Immature natural killer cell (primary cell): ENCODE results near the gene GSTM1. TPM values are rescaled to one million over a fixed set of nuclear protein-coding genes. Genes with fewer than 3 reads are reported as not detected.
"Not testable (repeated sequence)": the region's sequence is repeated elsewhere in the genome, so short reads cannot be mapped to it uniquely, and the experiment has no call there.

ENCODE experiments used
- DNase-seq, 3 donors: peaks; one replicate each; pipeline ENCODE4 v3.0.0; 2022; ENCODE audit warnings: mixed read lengths in 1 of 3
- H3K27ac Mint-ChIP-seq, 6 donors: one replicate each; pipeline ENCODE4 v1.8.0; 2020; ENCODE audit warnings: mixed read lengths in 6 of 6, mild to moderate bottlenecking in 5 of 6, inconsistent platforms in 4 of 6, moderate library complexity in 3 of 6
- H3K27me3 Mint-ChIP-seq, 3 donors: one replicate each; pipeline ENCODE4 v1.8.0; 2020 to 2021; ENCODE audit warnings: low read depth in 3 of 3, mild to moderate bottlenecking in 3 of 3, mixed read lengths in 3 of 3, moderate library complexity in 3 of 3, inconsistent platforms in 1 of 3
- H3K36me3 Mint-ChIP-seq, 3 donors: one replicate each; pipeline ENCODE4 v1.8.0; 2020; ENCODE audit warnings: mixed read lengths in 3 of 3, inconsistent platforms in 2 of 3, mild to moderate bottlenecking in 2 of 3
- H3K4me1 Mint-ChIP-seq, 2 donors: one replicate each; pipeline ENCODE4 v1.8.0; 2020; ENCODE audit warnings: inconsistent platforms in 2 of 2, mild to moderate bottlenecking in 2 of 2, mixed read lengths in 2 of 2, moderate library complexity in 1 of 2
- H3K4me3 Mint-ChIP-seq, 5 donors: one replicate each; pipeline ENCODE4 v1.8.0; 2020; ENCODE audit warnings: mild to moderate bottlenecking in 5 of 5, mixed read lengths in 5 of 5, inconsistent platforms in 3 of 5, moderate library complexity in 3 of 5
- H3K9me3 Mint-ChIP-seq, 6 donors: one replicate each; pipeline ENCODE4 v1.8.0; 2020; ENCODE audit warnings: mild to moderate bottlenecking in 6 of 6, mixed read lengths in 6 of 6, inconsistent platforms in 4 of 6, moderate library complexity in 3 of 6
- polyA plus RNA-seq, 3 donors: library from polyadenylated mRNA; unstranded; fragments of 300-500 nt; fragmentation: Illumina TruSeq; gene quantifications; one replicate each; pipeline ENCODE4 v1.2.3, GENCODE V29; 2021

Gene GSTM1
- polyA plus RNA-seq, 3 donors from 2014 or later = 35.4 TPM; not detected in 2

DNA sequence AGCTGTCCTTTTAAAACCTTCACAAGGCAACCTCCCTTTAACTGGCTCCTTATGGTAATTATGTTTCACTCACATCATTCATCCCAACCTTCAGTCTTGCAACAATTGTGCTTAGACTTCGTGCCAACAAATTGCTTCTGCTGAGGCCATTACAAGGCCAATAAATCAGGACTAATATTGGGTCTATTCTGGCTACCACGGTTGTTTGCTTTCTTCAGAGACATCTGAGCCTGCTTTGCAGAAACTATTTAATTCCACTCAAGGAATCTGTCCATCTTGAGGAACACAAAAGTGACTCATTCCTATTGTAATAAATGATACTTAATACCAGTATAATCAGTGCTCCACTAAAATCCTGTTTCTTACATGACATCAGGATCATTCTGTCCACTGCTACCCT is 34.3 kb upstream of the GSTM1 start:
- peaks cover 0 to 1% (median 0%) of the 10 kb centered on the region in 6 donors for H3K9me3 Mint-ChIP-seq
- H3K4me1 Mint-ChIP-seq = peaks cover 18 to 22% of the 10 kb centered on the region in 2 donors
- H3K27me3 Mint-ChIP-seq = peaks cover 5 to 9% (median 8%) of the 10 kb centered on the region in 3 donors
- peak overlapping the region in 2 of 5 donors; percentile 24 to 47 for H3K4me3 Mint-ChIP-seq
- H3K36me3 Mint-ChIP-seq = peaks cover 0 to 4% (median 0%) of the 10 kb centered on the region in 3 donors
- H3K27ac Mint-ChIP-seq = peak overlapping the region in 1 of 6 donors; percentile 6
- no peak for DNase-seq

DNA sequence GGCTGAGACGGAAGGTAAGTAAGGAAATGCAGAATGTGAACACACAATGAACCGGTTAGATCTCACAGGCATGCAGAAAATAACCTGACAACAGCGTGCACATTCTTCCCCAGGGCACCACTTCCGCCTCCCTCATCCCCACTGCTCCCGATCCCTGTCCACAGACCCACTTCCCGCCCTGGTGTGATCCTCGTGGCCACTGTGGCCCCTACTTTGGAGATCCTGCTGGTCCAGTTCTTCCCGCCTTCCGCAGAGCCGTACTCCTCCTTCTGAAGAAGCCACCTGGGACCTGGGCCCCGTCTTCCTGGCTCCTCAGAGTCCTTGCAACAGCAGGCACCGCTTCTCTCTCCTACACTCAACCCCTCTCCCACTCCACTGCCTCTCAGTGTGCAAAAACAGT is 33.1 kb upstream of the GSTM1 start:
- peak overlapping the region in 2 of 5 donors; percentile 55 to 58 for H3K4me3 Mint-ChIP-seq

DNA sequence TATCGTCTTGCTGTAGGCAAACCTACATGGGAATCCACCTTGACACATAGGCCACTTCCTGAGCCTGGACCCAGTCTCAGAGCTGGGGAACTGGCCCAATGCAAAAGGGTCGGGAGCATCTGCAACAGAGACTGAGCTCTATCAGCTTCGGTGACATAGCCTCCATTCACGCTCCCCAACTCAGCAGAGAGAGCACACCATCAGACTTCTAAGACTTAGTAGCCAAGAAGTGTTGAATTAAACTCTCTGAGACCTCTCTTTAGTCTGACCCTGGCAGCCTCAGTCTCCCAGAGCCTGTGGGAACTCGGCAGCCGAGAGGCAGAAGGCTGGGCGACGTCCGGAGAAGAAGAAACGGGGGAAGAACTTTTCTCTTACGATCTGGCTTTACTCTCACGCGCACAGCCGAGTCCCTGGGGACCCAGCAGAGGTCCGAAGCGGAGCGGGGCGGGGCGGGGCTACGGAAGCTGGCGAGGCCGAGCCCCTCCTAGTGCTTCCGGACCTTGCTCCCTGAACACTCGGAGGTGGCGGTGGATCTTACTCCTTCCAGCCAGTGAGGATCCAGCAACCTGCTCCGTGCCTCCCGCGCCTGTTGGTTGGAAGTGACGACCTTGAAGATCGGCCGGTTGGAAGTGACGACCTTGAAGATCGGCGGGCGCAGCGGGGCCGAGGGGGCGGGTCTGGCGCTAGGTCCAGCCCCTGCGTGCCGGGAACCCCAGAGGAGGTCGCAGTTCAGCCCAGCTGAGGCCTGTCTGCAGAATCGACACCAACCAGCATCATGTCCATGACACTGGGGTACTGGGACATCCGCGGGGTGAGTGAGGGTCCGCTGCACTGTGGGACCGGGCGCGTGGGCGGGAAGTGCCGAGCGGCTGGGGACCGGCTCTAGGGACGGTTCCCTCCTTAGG is 31.8 kb upstream of the GSTM1 start, which contains the start of gene GSTM4:
GSTM4 (plus strand) TSS at position 485 of the 905 bp plus-strand sequence; CDS start at position 776, 291 bp downstream.
- Mint-ChIP-seq H3K27ac (peak within 1 kb of the TSS; percentile 88 to 92 (median 91)), H3K9me3 (no peaks in the 10 kb centered on the region), H3K4me3 (peak within 1 kb of the TSS; percentile 89 to 96 (median 95)), H3K4me1 (peaks cover 18 to 22% of the 10 kb centered on the region in 2 donors), H3K36me3 (peaks cover 0 to 9% (median 0%) of the 10 kb centered on the region in 3 donors), H3K27me3 (peaks cover 5 to 9% (median 6%) of the 10 kb centered on the region in 3 donors)
- peak; percentile 49 to 61 (median 58) for DNase-seq

More for the DNA sequence above, 33.1 kb upstream of the GSTM1 start:
- no peak for DNase-seq
- Mint-ChIP-seq H3K9me3 (peaks cover 0 to 1% (median 0%) of the 10 kb centered on the region in 6 donors), H3K36me3 (peaks cover 0 to 9% (median 0%) of the 10 kb centered on the region in 3 donors), H3K27ac (no peak overlapping the region), H3K4me1 (peaks cover 18 to 22% of the 10 kb centered on the region in 2 donors), H3K27me3 (peaks cover 5 to 9% (median 6%) of the 10 kb centered on the region in 3 donors)

DNA sequence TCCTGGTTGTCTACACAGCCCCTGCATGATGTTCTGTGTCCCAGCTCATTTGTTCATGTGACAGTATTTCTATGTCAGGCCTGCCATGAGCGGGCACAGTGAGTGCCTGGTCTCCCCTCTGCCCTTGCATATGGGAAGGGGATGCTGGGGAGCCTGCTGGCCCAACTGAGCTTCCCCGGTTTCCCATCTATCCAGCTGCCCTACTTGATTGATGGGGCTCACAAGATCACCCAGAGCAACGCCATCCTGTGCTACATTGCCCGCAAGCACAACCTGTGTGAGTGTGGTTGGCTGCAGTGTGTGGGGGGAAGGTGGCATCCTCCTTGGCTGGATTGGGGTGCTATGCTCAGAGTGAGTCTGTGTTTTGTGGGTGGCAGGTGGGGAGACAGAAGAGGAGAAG is 30.2 kb upstream of the GSTM1 start:
- Mint-ChIP-seq H3K36me3 (peaks cover 0 to 9% (median 0%) of the 10 kb centered on the region in 3 donors), H3K9me3 (no peaks in the 10 kb centered on the region), H3K27me3 (peaks cover 2 to 8% (median 6%) of the 10 kb centered on the region in 3 donors), H3K27ac (peak overlapping the region in 2 of 6 donors; percentile 22 to 60), H3K4me1 (peaks cover 18 to 22% of the 10 kb centered on the region in 2 donors), H3K4me3 (peak overlapping the region; percentile 30 to 73 (median 49))
- no peak for DNase-seq

DNA sequence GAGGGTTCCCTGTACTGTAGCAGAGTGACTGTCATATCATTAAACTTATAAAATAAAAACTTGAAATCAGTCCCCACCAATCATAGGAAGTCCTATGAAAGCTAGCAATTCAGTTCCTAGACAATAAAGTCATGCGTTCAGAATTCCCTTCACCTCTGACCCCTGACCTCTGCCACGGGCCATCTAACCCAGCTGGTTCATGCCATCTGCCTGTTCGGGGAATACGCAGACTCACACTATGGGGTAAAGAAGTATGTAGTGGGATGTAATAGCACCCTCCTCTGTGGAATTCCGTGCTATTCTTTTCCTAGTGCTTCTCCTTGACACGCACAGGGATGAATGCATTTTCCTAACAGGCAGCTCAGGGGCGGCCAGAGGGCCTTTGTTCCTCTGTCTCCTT is 29.6 kb upstream of the GSTM1 start:
- peaks cover 0 to 8% (median 0%) of the 10 kb centered on the region in 3 donors for H3K36me3 Mint-ChIP-seq
- H3K4me3 Mint-ChIP-seq = peak overlapping the region; percentile 30 to 73 (median 49)
- H3K4me1 Mint-ChIP-seq = peaks cover 18 to 22% of the 10 kb centered on the region in 2 donors
- no peak overlapping the region for H3K27ac Mint-ChIP-seq
- no peaks in the 10 kb centered on the region for H3K9me3 Mint-ChIP-seq
- H3K27me3 Mint-ChIP-seq = peaks cover 0 to 8% (median 6%) of the 10 kb centered on the region in 3 donors
- DNase-seq = no peak

DNA sequence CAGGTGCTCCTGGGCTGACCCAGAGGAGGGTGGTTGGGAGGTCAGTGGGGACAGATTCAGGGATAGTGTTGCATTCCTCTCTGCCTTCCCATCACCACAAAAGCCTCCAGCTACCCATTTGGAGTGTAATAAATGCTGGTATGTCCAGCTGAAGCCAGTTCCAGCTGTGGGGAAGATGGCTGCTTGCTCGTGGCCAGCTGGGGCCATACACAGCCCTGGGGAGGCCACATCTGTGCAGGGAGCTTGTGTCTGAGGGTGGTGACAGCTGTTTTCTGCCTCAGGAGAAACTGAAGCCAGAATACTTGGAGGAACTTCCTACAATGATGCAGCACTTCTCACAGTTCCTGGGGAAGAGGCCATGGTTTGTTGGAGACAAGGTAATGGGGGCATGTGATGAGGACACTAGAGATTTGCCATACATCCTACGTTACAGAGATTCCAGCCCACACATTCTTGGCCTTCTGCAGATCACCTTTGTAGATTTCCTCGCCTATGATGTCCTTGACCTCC is 29.0 kb upstream of the GSTM1 start:
- no peak for DNase-seq
- H3K9me3 Mint-ChIP-seq = no peaks in the 10 kb centered on the region
- no peak overlapping the region for H3K27ac Mint-ChIP-seq
- H3K36me3 Mint-ChIP-seq = peaks cover 0 to 5% (median 0%) of the 10 kb centered on the region in 3 donors
- peaks cover 0 to 5% (median under 1%) of the 10 kb centered on the region in 3 donors for H3K27me3 Mint-ChIP-seq
- peaks cover 18 to 21% of the 10 kb centered on the region in 2 donors for H3K4me1 Mint-ChIP-seq
- H3K4me3 Mint-ChIP-seq = peak overlapping the region in 2 of 5 donors; percentile 7 to 43

DNA sequence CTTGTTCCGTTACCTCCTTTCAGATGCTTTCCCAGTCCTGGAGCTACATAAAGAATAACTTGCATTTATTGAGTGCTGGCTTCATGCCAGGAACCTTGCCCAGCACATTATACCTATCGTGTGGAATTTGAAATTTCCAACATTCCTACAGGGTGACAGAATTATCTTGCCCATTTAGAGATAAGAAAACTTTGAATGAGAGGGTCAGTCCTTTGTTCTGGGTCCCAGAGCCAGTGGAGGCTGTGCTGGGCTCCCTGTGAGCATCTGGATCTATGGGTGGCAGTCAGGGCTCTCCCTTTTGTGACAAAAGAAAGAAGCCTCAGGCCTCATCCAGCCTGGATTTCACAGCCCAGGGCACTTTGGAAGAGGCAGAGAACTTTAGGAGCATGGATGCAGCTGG is 28.5 kb upstream of the GSTM1 start:
- no peaks in the 10 kb centered on the region for H3K9me3 Mint-ChIP-seq
- H3K36me3 Mint-ChIP-seq = peaks cover 0 to 5% (median 0%) of the 10 kb centered on the region in 3 donors
- peaks cover 0 to 3% (median 0%) of the 10 kb centered on the region in 3 donors for H3K27me3 Mint-ChIP-seq
- peak overlapping the region in 1 of 6 donors; percentile 1 for H3K27ac Mint-ChIP-seq
- peak overlapping the region in 2 of 5 donors; percentile 10 to 51 for H3K4me3 Mint-ChIP-seq
- DNase-seq = no peak
- H3K4me1 Mint-ChIP-seq = peaks cover 18 to 21% of the 10 kb centered on the region in 2 donors

DNA sequence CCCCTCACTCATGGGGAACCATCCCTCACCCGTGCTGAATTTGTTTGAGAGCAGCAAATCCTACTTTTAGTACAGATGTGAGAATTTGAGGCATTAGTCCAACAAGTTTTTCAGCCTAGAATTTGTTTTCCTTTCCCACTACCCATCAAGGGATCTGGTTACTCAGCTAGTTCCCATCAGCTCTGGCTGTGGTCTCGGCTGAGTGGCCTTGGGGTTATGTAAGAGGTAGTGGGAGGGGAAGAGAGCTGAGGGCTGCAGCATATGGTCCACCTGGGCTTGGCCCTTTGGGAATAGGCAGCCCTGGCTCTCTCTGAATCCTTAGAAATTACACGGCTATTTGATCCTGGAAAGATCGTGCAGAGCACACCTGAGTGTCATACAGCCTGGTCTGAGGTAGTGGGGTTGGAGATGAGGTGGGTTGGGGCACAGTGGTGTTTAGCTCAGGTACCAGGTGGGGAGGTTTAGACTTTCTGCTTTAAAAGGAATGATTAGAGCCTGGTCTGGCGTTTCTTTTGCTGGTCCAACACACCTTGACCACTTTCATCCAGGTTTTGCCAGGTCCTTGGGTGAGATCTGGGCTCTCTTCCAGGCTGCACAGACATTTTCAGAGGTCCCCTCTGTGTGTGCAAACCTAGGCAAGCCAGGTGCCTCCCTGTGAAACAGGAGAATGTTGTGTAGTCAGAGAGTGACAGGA is 27.5 kb upstream of the GSTM1 start:
- peaks cover 16% of the 10 kb centered on the region in 2 donors for H3K4me1 Mint-ChIP-seq
- no peak overlapping the region for H3K4me3 Mint-ChIP-seq
- no peak for DNase-seq
- no peaks in the 10 kb centered on the region for H3K9me3 Mint-ChIP-seq
- H3K27ac Mint-ChIP-seq = no peak overlapping the region
- peaks cover 0 to 5% (median 3%) of the 10 kb centered on the region in 3 donors for H3K36me3 Mint-ChIP-seq
- H3K27me3 Mint-ChIP-seq = peaks cover 0 to 3% (median 0%) of the 10 kb centered on the region in 3 donors

DNA sequence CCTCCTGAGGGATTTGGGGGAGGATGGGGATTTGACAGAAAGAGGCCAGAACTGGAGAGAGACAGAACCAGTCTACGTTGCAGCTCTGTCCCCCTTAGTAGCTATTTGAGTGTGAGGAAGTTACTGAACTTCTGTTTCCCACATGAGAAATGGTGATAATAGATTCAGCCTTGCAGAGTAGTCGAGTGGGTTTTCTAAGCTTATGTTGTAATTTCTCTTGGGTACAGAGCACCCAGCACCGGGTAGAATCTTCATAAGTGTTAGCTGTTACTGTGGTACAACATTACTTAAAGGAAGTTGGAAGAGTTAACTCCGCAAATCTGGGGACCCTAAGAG is 27.0 kb upstream of the GSTM1 start:
- H3K27ac Mint-ChIP-seq = peak overlapping the region in 1 of 6 donors; percentile 8
- not testable (repeated sequence) for H3K4me3 Mint-ChIP-seq

DNA sequence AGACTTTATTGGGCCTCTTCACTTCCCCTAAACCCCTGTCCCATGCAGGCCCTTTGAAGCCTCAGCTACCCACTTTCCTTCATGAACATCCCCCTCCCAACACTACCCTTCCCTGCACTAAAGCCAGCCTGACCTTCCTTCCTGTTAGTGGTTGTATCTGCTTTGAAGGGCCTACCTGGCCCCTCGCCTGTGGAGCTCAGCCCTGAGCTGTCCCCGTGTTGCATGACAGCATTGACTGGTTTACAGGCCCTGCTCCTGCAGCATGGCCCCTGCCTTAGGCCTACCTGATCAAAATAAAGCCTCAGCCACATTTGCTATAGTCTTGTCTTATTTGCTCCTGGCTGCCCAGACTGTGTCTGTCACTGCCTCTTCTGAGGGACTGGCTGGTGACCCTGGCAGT is 26.2 kb upstream of the GSTM1 start:
- peaks cover 3 to 4% of the 10 kb centered on the region in 2 donors for H3K4me1 Mint-ChIP-seq

More for the DNA sequence above, 27.0 kb upstream of the GSTM1 start:
- DNase-seq, H3K36me3 Mint-ChIP-seq, H3K27me3 Mint-ChIP-seq, H3K9me3 Mint-ChIP-seq: not testable (repeated sequence)
- peaks cover 11% of the 10 kb centered on the region in 2 donors for H3K4me1 Mint-ChIP-seq

DNA sequence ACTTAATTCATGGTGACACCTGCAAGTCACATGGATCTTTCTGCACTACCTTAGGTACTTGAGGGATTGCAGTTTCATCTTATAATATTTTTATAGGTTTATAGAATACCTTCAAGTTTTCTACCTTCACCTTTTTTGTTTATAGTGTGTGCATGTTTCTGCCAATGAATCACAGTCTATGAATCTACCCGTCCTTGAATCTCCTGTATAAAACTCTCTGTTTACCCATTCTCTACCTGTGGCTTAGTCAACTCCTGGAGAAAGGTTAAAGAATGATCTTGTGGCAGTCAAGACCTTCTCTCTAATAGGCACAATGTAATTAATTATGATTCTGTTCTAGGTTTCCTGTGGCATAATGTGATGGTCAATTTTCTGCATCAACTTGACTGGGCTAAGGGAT is 22.9 kb upstream of the GSTM1 start:
- Mint-ChIP-seq H3K9me3 (no peaks in the 10 kb centered on the region), H3K36me3 (peaks cover 0 to 7% (median 6%) of the 10 kb centered on the region in 3 donors), H3K27me3 (peaks cover 2% of the 10 kb centered on the region in 3 donors), H3K27ac (peak overlapping the region in 1 of 6 donors; percentile 52), H3K4me3 (no peak overlapping the region), H3K4me1 (peaks cover 13 to 16% of the 10 kb centered on the region in 2 donors)
- no peak for DNase-seq

More for the DNA sequence above, 26.2 kb upstream of the GSTM1 start:
- no peak overlapping the region for H3K27ac Mint-ChIP-seq
- no peaks in the 10 kb centered on the region for H3K27me3 Mint-ChIP-seq
- H3K4me3 Mint-ChIP-seq = no peak overlapping the region
- H3K9me3 Mint-ChIP-seq = no peaks in the 10 kb centered on the region
- H3K36me3 Mint-ChIP-seq = peaks cover 5 to 7% (median 6%) of the 10 kb centered on the region in 3 donors
- no peak for DNase-seq

DNA sequence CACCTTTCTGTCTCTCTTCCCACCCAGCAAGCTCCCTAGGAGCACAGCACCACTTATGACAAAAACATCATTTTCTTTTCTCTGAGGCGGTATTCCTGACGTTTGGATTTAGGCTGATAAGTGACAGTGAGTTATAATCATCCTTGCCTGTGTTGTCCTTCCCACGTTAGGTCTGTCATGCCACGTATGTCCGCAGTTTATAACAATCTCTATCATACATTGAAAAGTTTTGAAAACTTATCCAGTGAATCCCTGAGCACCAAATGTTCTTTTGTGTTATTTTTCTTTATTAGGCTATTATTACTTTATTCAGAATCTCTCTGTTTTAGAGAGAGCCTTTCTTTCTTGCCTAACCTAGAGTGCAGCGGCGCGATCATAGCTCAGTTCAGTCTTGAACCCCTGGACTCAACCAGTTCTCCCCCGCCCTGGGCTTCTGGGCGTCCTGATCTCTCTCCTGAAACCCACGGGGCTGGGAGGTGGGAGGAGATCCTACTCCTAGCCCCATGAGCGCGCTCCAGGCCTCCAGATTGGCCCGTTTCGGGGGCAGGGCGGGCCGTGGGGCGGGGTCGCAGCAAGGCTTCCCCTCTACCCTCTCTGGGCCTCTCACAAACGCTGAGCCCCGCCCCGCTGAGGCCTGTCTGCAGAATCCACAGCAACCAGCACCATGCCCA is 20.0 kb upstream of the GSTM1 start, which contains the start of gene GSTM2:
GSTM2 (plus strand) TSS at position 606 of the 671 bp plus-strand sequence; CDS start at position 665, 59 bp downstream.
- H3K9me3 Mint-ChIP-seq = no peaks in the 10 kb centered on the region
- peaks cover 0 to 7% (median 6%) of the 10 kb centered on the region in 3 donors for H3K36me3 Mint-ChIP-seq
- peak within 1 kb of the TSS; percentile 2 to 86 (median 46) for H3K27ac Mint-ChIP-seq
- peak; percentile 53 to 55 (median 53) for DNase-seq
- H3K27me3 Mint-ChIP-seq = peaks cover 3 to 5% (median 4%) of the 10 kb centered on the region in 3 donors
- peak within 1 kb of the TSS; percentile 65 to 88 (median 79) for H3K4me3 Mint-ChIP-seq
- peaks cover 24 to 30% of the 10 kb centered on the region in 2 donors for H3K4me1 Mint-ChIP-seq
